ENCODE results near the gene NANOS2.

DNA sequence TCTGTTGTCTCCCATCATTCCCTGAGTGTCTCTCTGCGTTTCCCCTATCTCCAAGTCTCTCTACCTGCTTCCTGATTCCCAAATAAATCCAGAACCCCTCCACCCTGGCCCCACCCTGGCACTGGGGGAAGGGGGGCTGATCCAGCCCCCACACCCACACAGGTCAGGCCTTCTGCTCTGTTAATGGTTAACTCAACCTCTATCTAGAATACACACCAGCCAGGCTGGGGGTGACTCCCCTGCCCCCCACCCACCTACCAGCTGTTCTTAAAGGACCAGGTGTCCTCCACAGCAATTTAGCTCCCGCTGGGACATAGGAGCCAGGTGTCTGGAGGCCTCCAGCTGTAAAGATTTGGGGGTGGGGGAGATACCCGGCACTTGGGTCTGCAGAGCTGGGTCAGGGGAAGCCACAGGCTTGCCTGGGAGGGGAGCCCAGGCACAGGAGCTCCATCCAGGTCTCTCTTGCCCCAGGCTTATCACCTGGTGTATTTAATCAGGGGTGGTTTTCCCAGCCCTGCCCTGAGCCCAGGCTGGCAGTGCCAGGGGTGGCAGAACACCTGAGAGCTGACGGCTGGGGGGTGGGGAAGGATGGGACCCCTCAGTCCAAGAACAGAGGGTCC, 32.6 kb downstream of the NANOS2 start:
- TF ChIP-seq, protein P1, sequence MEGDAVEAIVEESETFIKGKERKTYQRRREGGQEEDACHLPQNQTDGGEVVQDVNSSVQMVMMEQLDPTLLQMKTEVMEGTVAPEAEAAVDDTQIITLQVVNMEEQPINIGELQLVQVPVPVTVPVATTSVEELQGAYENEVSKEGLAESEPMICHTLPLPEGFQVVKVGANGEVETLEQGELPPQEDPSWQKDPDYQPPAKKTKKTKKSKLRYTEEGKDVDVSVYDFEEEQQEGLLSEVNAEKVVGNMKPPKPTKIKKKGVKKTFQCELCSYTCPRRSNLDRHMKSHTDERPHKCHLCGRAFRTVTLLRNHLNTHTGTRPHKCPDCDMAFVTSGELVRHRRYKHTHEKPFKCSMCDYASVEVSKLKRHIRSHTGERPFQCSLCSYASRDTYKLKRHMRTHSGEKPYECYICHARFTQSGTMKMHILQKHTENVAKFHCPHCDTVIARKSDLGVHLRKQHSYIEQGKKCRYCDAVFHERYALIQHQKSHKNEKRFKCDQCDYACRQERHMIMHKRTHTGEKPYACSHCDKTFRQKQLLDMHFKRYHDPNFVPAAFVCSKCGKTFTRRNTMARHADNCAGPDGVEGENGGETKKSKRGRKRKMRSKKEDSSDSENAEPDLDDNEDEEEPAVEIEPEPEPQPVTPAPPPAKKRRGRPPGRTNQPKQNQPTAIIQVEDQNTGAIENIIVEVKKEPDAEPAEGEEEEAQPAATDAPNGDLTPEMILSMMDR (IDR thresholded peaks at IDR 0.05; ENCODE audit: low read depth, low read length, poor library complexity, severe bottlenecking) = no peak
- no peak for TF ChIP-seq EZH2phosphoT487 (IDR thresholded peaks at IDR 0.05; ENCODE audit: borderline replicate concordance, low read length)

Data from DOHH2 (cell line).